ENCODE results near the gene RASSF8.

The RASSF8 gene

GRCh38 chr12:25958428-25959070 is at the start of gene RASSF8:
Gene RASSF8, plus strand, starts transcription at chr12:25958682. Its CDS starts 96,662 bp downstream, at chr12:26055344.
- DNase-seq, result no peak

GRCh38 chr12:25914551-25914950 is 43.9 kb upstream of the RASSF8 start:
- no peak for DNase-seq

GRCh38 chr12:25924491-25925001 is 33.9 kb upstream of the RASSF8 start:
- no peak for DNase-seq

GRCh38 chr12:25925064-25925463 is 33.4 kb upstream of the RASSF8 start:
- no peak for DNase-seq

- peak; percentile 95 for DNase-seq
Measured at GRCh38 chr12:25926536-25926935, 31.9 kb upstream of the RASSF8 start.

GRCh38 chr12:25929142-25929541 is 29.3 kb upstream of the RASSF8 start:
- DNase-seq, result no peak

- no peak for DNase-seq
Measured at GRCh38 chr12:25932971-25933370, 25.5 kb upstream of the RASSF8 start.

- DNase-seq, result no peak
Measured at GRCh38 chr12:25934456-25934855, 24.0 kb upstream of the RASSF8 start.

- DNase-seq, result no peak
Measured at GRCh38 chr12:25935355-25936144, 22.9 kb upstream of the RASSF8 start.

GRCh38 chr12:25937096-25937495 is 21.4 kb upstream of the RASSF8 start:
- no peak for DNase-seq

- no peak for DNase-seq
Measured at GRCh38 chr12:25938581-25938980, 19.9 kb upstream of the RASSF8 start.

- no peak for DNase-seq
Measured at GRCh38 chr12:25939606-25940005, 18.9 kb upstream of the RASSF8 start.

- DNase-seq, result no peak
Measured at GRCh38 chr12:25940886-25941285, 17.6 kb upstream of the RASSF8 start.

GRCh38 chr12:25942709-25943108 is 15.8 kb upstream of the RASSF8 start:
- no peak for DNase-seq

GRCh38 chr12:25943940-25944339 is 14.5 kb upstream of the RASSF8 start:
- DNase-seq, result no peak

- DNase-seq, result no peak
Measured at GRCh38 chr12:25949343-25949742, 9.1 kb upstream of the RASSF8 start.

GRCh38 chr12:25950329-25951115 is 8.0 kb upstream of the RASSF8 start:
- no peak for DNase-seq

GRCh38 chr12:25957793-25958427 is 572 bp upstream of the RASSF8 start:
- DNase-seq, result no peak

GRCh38 chr12:25959071-25959961 is 834 bp downstream of the RASSF8 start:
- no peak for DNase-seq

GRCh38 chr12:25960143-25960542 is 1.7 kb downstream of the RASSF8 start:
- no peak for DNase-seq

- no peak for DNase-seq
Measured at GRCh38 chr12:25960961-25961360, 2.5 kb downstream of the RASSF8 start.
